DLD1 (cell line): ENCODE measurements around the gene LDHAL6B.

Experiments
- in situ Hi-C: cut with HindIII; loops from 2 replicates; pipeline ENCODE4 v1.10.0; 2017; ENCODE audit warnings: low sequenced_read_pairs

The LDHAL6B gene

GRCh38 chr15:59249816-59250215, 43.2 kb downstream of the LDHAL6B start:
- in situ Hi-C loops: no loop called here

GRCh38 chr15:59250249-59250648, 43.6 kb downstream of the LDHAL6B start:
- in situ Hi-C loops: no loop called here

GRCh38 chr15:59251001-59251845, 44.6 kb downstream of the LDHAL6B start:
- in situ Hi-C loops: no loop called here

GRCh38 chr15:59252137-59252536, 45.5 kb downstream of the LDHAL6B start:
- in situ Hi-C loops: no loop called here

- in situ Hi-C loops: no loop called here
Observed at GRCh38 chr15:59255680-59256336, 49.2 kb downstream of the LDHAL6B start.

GRCh38 chr15:59256482-59256881, 49.8 kb downstream of the LDHAL6B start:
- in situ Hi-C loops: no loop called here

GRCh38 chr15:59257140-59257539, 50.5 kb downstream of the LDHAL6B start:
- in situ Hi-C loops: no loop called here
